HUES48 (cell line): ENCODE measurements around the gene ZC3H12C.

Experiments used
- H3K27ac ChIP-seq: one replicate; pipeline ENCODE4 v1.7.0; 2013; ENCODE audit warnings: low read depth, low read length, inconsistent platforms
- H3K27me3 ChIP-seq: 2 replicates; pipeline ENCODE4 v1.6.1; 2013; ENCODE audit warnings: mild to moderate bottlenecking, low read length; ENCODE audit not compliant: control insufficient read depth, insufficient read depth
- H3K36me3 ChIP-seq: 2 replicates; pipeline ENCODE4 v1.6.1; 2013; ENCODE audit warnings: low read length; ENCODE audit not compliant: control insufficient read depth, insufficient read depth
- H3K4me1 ChIP-seq: 2 replicates; pipeline ENCODE4 v1.6.1; 2013; ENCODE audit warnings: mild to moderate bottlenecking, low read length; ENCODE audit not compliant: control insufficient read depth, insufficient read depth
- H3K4me3 ChIP-seq: 2 replicates; pipeline ENCODE4 v1.5.1; 2013; ENCODE audit warnings: mild to moderate bottlenecking, low read depth, low read length
- H3K9ac ChIP-seq: 2 replicates; pipeline ENCODE4 v1.6.1; 2013; ENCODE audit warnings: mild to moderate bottlenecking, low read depth, low read length, moderate library complexity
- H3K9me3 ChIP-seq: 2 replicates; pipeline ENCODE4 v1.6.1; 2013; ENCODE audit warnings: low read length; ENCODE audit not compliant: control insufficient read depth, insufficient read depth

The ZC3H12C gene

DNA sequence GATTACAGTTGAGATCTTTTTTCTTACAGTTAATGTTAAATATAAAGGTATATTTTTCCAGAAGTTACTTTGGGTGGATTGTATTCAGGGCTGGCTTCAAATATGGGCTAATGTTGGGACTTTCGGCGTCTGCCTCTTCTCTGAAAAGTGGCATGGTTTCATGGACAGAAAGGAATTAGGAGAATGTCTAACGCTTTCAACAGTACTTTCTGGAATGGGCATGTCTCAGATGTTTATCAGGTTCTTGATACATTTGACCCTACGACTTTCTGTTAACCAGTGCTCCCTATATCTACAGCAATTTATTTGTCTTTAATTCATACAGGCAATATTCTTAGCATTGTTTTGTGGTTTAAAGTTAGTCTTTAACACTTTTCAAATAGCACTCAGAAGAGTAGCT lies 33.7 kb downstream of the ZC3H12C start:
- Histone ChIP-seq H3K27me3 (no peaks in the 10 kb centered on the region), H3K4me1 (peaks cover 54% of the 10 kb centered on the region), H3K36me3 (no peaks in the 10 kb centered on the region), H3K9me3 (no peaks in the 10 kb centered on the region), H3K9ac (no peak overlapping the region), H3K4me3 (no peak overlapping the region), H3K27ac (no peak overlapping the region)

DNA sequence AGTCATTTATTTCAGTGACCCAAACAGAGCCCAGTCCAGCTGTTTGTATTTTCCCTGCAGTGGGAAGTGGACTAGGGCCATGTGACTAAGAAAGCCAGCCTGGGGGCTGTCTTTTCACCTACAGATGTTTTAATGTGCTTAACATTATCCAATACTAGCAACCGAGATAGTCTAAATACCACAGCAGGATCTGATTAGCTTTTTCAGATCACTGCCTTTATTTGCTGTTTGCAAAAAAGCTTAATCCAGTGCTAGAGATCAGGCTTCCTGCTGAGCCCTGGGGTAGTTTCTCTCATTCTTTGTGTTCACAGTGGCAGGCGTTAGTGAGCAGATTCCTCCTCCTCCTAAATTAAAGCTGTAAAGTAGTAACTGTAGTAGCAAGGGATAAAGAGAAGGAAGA lies 35.0 kb downstream of the ZC3H12C start:
- Histone ChIP-seq H3K27me3 (no peaks in the 10 kb centered on the region), H3K4me1 (peaks cover 59% of the 10 kb centered on the region), H3K9ac (no peak overlapping the region), H3K36me3 (no peaks in the 10 kb centered on the region), H3K4me3 (0 out of 2 replicates have a peak overlapping the region, but pooled peaks have one; percentile 33), H3K27ac (peak overlapping the region; percentile 81), H3K9me3 (no peaks in the 10 kb centered on the region)

DNA sequence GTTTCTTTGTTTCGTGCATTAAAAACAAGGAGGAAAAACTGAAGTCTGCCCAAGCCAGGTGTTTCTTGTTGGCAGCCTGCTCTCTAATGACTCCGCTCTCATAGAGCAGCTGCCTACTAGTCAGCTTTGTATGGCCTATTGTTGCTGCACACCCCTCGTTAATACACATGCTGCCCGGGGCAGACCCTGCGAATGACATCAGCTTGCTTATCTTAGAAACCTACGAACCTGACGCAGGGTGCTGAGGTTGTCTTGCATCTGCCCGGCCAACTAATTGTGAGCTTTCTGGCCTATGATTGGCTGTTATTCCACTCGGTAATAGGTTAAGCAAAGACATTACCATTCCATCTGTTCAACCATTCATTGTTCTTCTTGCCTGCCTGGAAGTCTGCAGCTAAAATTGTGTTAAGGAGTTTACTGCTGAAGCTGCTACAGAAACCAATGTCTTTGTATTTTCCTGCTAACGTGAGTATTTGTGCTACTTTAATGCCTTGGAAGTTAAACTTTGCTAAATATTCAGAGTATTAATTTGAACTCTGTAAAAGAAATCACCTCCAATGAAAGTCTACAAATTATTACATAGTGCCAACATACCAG lies 37.5 kb downstream of the ZC3H12C start:
- Histone ChIP-seq H3K27me3 (no peaks in the 10 kb centered on the region), H3K27ac (peak overlapping the region; percentile 26), H3K9ac (peak overlapping the region; percentile 34; the same call in 1 of the 2 replicates), H3K36me3 (no peaks in the 10 kb centered on the region), H3K4me1 (peaks cover 60% of the 10 kb centered on the region), H3K4me3 (no peak overlapping the region; the same call in 1 of the 2 replicates), H3K9me3 (no peaks in the 10 kb centered on the region)

DNA sequence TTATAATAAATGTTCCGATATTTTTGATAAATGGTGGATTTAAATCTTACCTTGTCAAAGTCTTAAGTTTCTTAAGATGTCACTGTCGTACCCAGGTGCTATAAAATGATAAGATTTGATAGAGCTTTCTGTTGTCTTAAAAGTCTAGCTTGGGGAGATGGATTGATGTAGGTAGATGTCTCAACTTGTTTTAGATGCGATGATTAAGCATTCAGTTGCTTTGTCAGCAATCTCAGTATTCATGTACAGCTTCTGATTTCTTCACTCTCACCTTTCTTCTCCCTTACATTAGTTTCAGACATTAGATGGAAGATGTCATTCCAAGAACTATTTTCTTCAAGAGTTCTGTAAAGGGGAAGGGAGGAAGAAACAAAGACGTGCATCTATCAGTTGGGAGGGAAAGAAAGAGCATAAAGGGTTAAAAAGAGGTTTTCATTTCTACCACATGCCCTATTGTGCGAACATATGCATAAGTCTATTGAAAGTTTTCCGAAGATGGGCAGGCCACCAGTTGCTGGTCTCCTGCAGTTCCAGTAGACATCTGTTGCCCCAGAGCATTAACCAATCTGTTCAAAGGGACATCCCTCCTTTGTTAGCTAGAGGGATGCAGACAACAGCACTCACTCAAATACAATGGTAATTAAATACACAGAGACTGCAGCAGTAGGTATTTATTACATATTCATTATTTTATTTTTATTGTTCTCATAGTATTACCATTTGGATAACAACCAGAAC lies 38.4 kb downstream of the ZC3H12C start:
- Histone ChIP-seq H3K27ac (no peak overlapping the region), H3K4me3 (no peak overlapping the region; the same call in 1 of the 2 replicates), H3K9ac (no peak overlapping the region), H3K36me3 (no peaks in the 10 kb centered on the region), H3K9me3 (no peaks in the 10 kb centered on the region), H3K4me1 (peaks cover 60% of the 10 kb centered on the region), H3K27me3 (no peaks in the 10 kb centered on the region)

DNA sequence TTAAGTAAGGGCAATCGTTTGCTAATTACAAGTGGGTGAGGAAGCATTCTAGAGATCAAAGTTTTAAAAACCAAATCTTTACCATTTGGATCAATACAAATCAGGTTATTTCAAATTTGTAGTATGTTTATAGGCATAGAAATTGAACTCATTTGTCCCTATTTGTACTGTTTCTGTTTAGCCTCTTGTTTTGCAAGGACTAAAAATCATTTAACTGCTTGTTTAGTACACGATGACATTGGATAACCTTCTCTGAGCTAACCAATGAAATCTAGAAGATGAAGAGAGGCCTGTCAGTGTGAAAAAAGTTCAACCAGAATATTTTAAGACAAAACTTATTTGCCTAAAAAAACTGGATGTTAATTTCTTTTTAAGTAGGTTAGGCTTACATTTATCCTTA lies 40.0 kb downstream of the ZC3H12C start:
- Histone ChIP-seq H3K36me3 (0 out of 2 replicates have a peak, but pooled peaks cover 5% of the 10 kb centered on the region), H3K4me1 (peaks cover 52% of the 10 kb centered on the region), H3K4me3 (no peak overlapping the region), H3K9ac (no peak overlapping the region), H3K9me3 (no peaks in the 10 kb centered on the region), H3K27ac (no peak overlapping the region), H3K27me3 (no peaks in the 10 kb centered on the region)

DNA sequence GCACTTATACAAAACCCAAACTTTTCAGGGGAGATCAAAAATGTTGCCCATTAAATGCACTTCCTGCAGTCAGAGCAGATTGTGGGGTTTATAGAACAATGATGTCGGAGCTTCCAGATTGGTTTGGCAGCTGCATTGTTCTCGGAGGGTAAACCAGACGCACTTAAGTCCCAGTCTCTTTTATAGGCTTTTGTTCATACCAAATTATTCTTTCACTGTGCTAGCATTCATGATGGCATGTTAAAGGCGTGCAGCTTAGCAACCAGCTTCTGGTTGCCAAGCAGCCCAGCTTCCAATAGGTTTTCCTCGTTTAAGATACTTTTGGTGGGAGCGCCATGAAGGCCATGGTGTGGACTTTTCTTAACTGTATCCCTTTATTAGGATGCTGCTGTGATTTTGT lies 40.9 kb downstream of the ZC3H12C start:
- Histone ChIP-seq H3K4me1 (peaks cover 42% of the 10 kb centered on the region), H3K4me3 (no peak overlapping the region), H3K27me3 (no peaks in the 10 kb centered on the region), H3K9me3 (no peaks in the 10 kb centered on the region), H3K9ac (no peak overlapping the region), H3K36me3 (0 out of 2 replicates have a peak, but pooled peaks cover 5% of the 10 kb centered on the region), H3K27ac (no peak overlapping the region)

DNA sequence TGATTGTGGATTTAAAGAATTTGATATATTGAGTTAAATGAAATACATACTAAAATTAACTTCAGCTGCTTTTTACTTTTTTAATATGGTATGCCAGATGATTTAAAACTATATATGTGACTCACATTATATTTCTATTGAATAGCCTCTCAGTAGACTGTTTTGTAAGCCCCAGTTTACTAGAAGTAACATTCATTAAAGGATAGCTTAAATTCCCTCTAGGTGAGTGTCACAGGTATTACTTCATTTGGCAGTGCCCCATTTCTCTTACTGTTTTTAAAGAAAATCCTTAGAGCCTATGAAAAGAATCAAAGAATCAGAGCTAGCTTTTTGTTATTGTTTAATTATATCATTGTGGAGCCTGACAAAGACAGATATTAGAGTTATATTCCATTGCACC lies 48.6 kb downstream of the ZC3H12C start:
- Histone ChIP-seq H3K27me3 (no peaks in the 10 kb centered on the region), H3K4me3 (no peak overlapping the region), H3K36me3 (0 out of 2 replicates have a peak, but pooled peaks cover 5% of the 10 kb centered on the region), H3K9ac (no peak overlapping the region), H3K27ac (no peak overlapping the region), H3K9me3 (no peaks in the 10 kb centered on the region), H3K4me1 (no peaks in the 10 kb centered on the region)

DNA sequence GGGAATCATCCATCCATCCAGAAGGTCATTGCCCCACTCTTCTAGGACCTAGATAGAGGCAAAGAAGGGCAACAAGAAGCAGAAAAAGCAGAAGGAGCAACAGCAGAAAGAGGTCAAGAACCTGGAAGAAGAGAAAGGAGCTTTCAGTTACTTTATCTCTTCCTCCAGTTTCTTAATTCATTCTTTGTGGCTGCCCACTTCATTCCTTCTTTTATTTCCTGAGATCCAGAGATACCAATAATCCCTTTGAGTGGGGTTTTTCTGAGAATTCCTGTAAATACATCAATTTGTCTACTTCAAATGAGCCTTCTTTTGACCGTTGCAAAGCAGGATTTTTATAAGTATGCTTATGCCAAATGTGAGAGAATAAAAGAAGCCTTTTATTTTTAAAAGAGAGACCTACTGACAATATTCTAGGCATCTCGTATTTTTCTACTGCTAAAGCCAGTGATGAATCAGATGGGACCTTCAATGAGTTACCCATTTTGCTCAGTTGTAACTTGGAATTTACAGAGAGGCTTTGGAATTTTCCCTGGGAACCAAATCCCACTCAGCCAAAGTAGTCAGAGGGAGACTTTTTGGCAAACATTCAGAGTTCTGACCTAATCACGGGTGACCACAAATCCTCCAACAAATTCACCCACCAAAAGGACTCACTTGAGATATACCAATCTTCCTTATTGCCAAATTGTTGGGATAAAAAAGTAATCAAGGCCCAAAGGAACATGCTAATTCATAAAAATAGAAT lies 54.9 kb downstream of the ZC3H12C start:
- Histone ChIP-seq H3K27ac (peak overlapping the region; percentile 14), H3K36me3 (no peaks in the 10 kb centered on the region)

DNA sequence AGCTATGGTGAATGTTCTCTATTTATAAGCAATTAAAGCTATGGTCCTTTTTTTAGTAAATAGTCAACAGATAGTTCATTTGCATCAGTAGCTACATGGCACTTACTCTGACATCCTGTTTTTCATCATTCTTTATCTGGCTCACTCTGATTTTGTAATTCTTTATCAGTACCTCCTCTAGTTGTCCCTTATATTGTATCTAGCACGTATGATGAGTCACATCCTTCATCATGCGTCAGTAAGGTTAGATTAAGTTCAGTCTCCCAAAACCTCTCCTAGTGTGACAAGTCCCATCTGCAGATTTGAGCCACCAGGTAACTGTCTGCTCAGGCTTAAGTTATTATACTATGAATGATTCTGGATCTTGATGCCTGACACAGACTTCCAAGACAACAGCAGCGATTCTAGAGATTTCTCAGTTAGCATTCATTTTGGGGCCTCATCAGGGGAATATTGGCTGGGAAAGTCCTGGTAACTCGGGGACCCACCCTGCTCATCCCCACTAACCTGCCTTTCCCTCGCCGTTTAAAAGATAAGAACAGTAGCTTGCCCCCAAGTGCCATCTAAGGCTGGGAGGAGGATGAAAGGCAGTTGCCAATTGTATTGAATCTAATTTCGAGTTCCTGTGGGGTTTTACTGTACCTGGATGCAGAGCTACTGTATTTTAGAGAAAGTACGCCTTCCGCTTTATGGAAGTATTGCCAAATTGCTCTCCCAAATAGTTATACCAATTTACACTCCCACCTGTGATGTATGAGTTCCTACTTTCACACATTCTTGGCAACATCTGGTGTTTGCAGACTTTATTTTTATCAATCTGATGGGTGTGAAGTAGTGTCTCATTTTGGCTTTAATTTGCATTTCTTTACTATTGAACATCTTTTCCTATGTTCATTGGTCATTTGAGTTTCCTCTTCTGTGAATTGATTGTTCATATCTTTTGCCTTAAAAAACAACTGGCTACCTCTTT lies 55.9 kb downstream of the ZC3H12C start:
- H3K4me1 ChIP-seq = peaks cover 10% of the 10 kb centered on the region; the same call in 1 of the 2 replicates
- 0 out of 2 replicates have a peak, but pooled peaks cover 5% of the 10 kb centered on the region for H3K36me3 ChIP-seq
- no peaks in the 10 kb centered on the region for H3K27me3 ChIP-seq
- H3K9me3 ChIP-seq = no peaks in the 10 kb centered on the region
- H3K4me3 ChIP-seq = no peak overlapping the region
- H3K27ac ChIP-seq = peak overlapping the region; percentile 14
- no peak overlapping the region for H3K9ac ChIP-seq

More for the DNA sequence above, 54.9 kb downstream of the ZC3H12C start:
- no peaks in the 10 kb centered on the region for H3K9me3 ChIP-seq
- no peaks in the 10 kb centered on the region for H3K27me3 ChIP-seq
- no peak overlapping the region for H3K9ac ChIP-seq
- peaks cover 10% of the 10 kb centered on the region; the same call in 1 of the 2 replicates for H3K4me1 ChIP-seq
- H3K4me3 ChIP-seq = no peak overlapping the region

DNA sequence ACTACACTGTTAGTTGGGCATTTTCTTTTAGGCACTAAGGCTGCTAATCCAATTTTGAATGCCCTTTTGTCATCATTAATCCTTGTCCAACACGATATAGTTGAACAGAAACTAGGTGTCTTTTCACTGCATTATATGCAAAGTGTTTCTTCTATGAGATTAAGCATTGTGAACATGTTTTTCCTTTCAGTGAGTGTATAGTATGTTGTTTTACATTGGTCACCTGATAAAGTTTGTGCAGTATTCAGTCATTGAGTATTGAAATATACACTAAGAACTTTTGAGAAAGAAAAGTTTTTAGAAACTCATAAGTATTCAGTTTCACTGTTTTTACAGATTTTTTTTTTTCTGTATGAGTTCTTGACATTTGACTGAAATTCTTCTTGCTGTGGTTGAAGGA lies 59.0 kb downstream of the ZC3H12C start:
- H3K4me1 ChIP-seq = peaks cover 10% of the 10 kb centered on the region; the same call in 1 of the 2 replicates
- no peak overlapping the region for H3K9ac ChIP-seq
- H3K36me3 ChIP-seq = peaks cover 5% of the 10 kb centered on the region; the same call in 1 of the 2 replicates
- no peaks in the 10 kb centered on the region for H3K27me3 ChIP-seq
- H3K4me3 ChIP-seq = no peak overlapping the region
- no peak overlapping the region for H3K27ac ChIP-seq
- H3K9me3 ChIP-seq = no peaks in the 10 kb centered on the region
